Tibial artery (tissue), 4 donors: ENCODE results near the gene CACTIN.
A peak's percentile ranks its signal among the peaks of the same experiment; 100 is the strongest.
"Not testable (repeated sequence)": the region's sequence is repeated elsewhere in the genome, so short reads cannot be mapped to it uniquely, and the experiment has no call there.

Source experiments
- DNase-seq, 2 donors: peaks; one replicate each; pipeline ENCODE4 v3.0.0-alpha.2; 2019
- H3K27ac ChIP-seq, 2 donors: fragments of 200-600 bp; sonication (generic) in 1 of 2; 1 replicate in 1 of 2; 2 replicates in 1 of 2; pipeline ENCODE4 v1.5.1; 2018 to 2019; ENCODE audit warnings: mild to moderate bottlenecking in 1 of 2
- H3K27me3 ChIP-seq, 2 donors: fragments of 200-600 bp; sonication (generic) in 1 of 2; one replicate each; pipeline versions ENCODE4 v1.5.1 to v1.6.0; 2016 to 2019
- H3K36me3 ChIP-seq, 3 donors: fragments of 200-600 bp; sonication (generic) in 2 of 3; one replicate each; pipeline ENCODE4 v1.5.1; 2016 to 2019; ENCODE audit warnings: mild to moderate bottlenecking in 2 of 3
- H3K4me1 ChIP-seq, 4 donors: fragments of 200-600 bp; sonication (generic) in 2 of 4; 1 replicate in 3 of 4; 2 replicates in 1 of 4; pipeline ENCODE4 v1.5.1; 2016 to 2019
- H3K4me3 ChIP-seq, 2 donors: fragments of 200-600 bp; sonication (generic) in 1 of 2; 1 replicate in 1 of 2; 2 replicates in 1 of 2; pipeline ENCODE4 v1.5.1; 2018 to 2019; ENCODE audit warnings: mild to moderate bottlenecking in 2 of 2
- H3K9me3 ChIP-seq, 3 donors: fragments of 200-600 bp; sonication (generic) in 1 of 3; one replicate each; pipeline ENCODE4 v1.5.1; 2016 to 2019
- CTCF ChIP-seq, 2 experiments: fragments of 200-600 bp in 1 of 2; fragments of 450-650 bp in 1 of 2; IDR thresholded peaks; one replicate each; pipeline ENCODE4 v1.5.1; 2017 to 2019; ENCODE audit warnings: antibody characterized with exemption in 2 of 2, mild to moderate bottlenecking in 1 of 2, moderate library complexity in 1 of 2
- intact Hi-C: fragments of 100-400 bp; cut with DNase I; formaldehyde crosslinking; loops from one replicate; pipeline ENCODE4 v1.15.0; 2023; ENCODE audit warnings: low total_unique reads

The CACTIN gene

GRCh38 chr19:3586707-3587346, 39.8 kb downstream of the CACTIN start:
- no peak overlapping the region for H3K27ac ChIP-seq
- peaks cover 0 to 7% (median 6%) of the 10 kb centered on the region in 3 donors for H3K36me3 ChIP-seq
- peaks cover 0 to 28% (median 20%) of the 10 kb centered on the region in 4 donors for H3K4me1 ChIP-seq
- H3K9me3 ChIP-seq = no peaks in the 10 kb centered on the region
- DNase-seq = peak in 1 of 2 donors; percentile 74
- TF ChIP-seq CTCF (IDR thresholded peaks at IDR 0.05) = no peak
- H3K4me3 ChIP-seq = no peak overlapping the region
- intact Hi-C loops = loop anchor here (2.0 kb wide), 1 partner anchor 32 kb away; no protein-coding TSS in a partner anchor
- H3K27me3 ChIP-seq = peaks cover 0 to 4% of the 10 kb centered on the region in 2 donors

GRCh38 chr19:3586127-3586626, 40.4 kb downstream of the CACTIN start:
- peak; percentile 58 to 66 for TF ChIP-seq CTCF (IDR thresholded peaks at IDR 0.05)
- Histone ChIP-seq H3K9me3 (no peaks in the 10 kb centered on the region), H3K4me3 (peak overlapping the region; percentile 37 to 41), H3K4me1 (peaks cover 0 to 26% (median 20%) of the 10 kb centered on the region in 4 donors), H3K36me3 (peaks cover 0 to 7% (median 6%) of the 10 kb centered on the region in 3 donors), H3K27me3 (peaks cover 0 to 4% of the 10 kb centered on the region in 2 donors), H3K27ac (peak overlapping the region in 1 of 2 donors; percentile 17)
- no peak for DNase-seq
- intact Hi-C loops = loop anchor here (2.0 kb wide), 1 partner anchor 33 kb away; no protein-coding TSS in a partner anchor

- Histone ChIP-seq H3K27me3 (peaks cover 0 to 4% of the 10 kb centered on the region in 2 donors), H3K27ac (peak within 1 kb of the TSS in 1 of 2 donors; percentile 17), H3K4me3 (peak within 1 kb of the TSS; percentile 37 to 41), H3K4me1 (peaks cover 0 to 29% (median 21%) of the 10 kb centered on the region in 4 donors), H3K36me3 (peaks cover 0 to 7% (median 6%) of the 10 kb centered on the region in 3 donors), H3K9me3 (no peaks in the 10 kb centered on the region)
- no peak for TF ChIP-seq CTCF (IDR thresholded peaks at IDR 0.05)
- no peak for DNase-seq
- intact Hi-C loops = loop anchor here (2.0 kb wide), 1 partner anchor 33 kb away; no protein-coding TSS in a partner anchor
These were observed 41.1 kb downstream of the CACTIN start, which contains the start of gene GIPC3 for GRCh38 chr19:3585301-3586126. GIPC3 (plus strand) TSS chr19:3585478; CDS start chr19:3585598, 120 bp downstream.

GRCh38 chr19:3584036-3584802, 42.4 kb downstream of the CACTIN start:
- H3K4me1 ChIP-seq = peaks cover 0 to 42% (median 25%) of the 10 kb centered on the region in 4 donors
- DNase-seq, H3K4me3 ChIP-seq, H3K9me3 ChIP-seq, intact Hi-C loops, H3K36me3 ChIP-seq, H3K27ac ChIP-seq, H3K27me3 ChIP-seq: not testable (repeated sequence)

- H3K27ac ChIP-seq, H3K9me3 ChIP-seq, DNase-seq, H3K4me3 ChIP-seq, intact Hi-C loops, H3K27me3 ChIP-seq: not testable (repeated sequence)
- Histone ChIP-seq H3K36me3 (peaks cover 0 to 20% (median 0%) of the 10 kb centered on the region in 3 donors), H3K4me1 (peaks cover 0 to 42% (median 22%) of the 10 kb centered on the region in 4 donors)
These were observed 44.8 kb downstream of the CACTIN start for GRCh38 chr19:3581792-3582191.
